Gastrocnemius medialis (tissue), 4 donors: ENCODE measurements around the gene VASN.

Source experiments
- POLR2A ChIP-seq, 2 donors: fragments of 450-650 bp; IDR thresholded peaks; one replicate each; pipeline ENCODE4 v1.6.1; 2017; ENCODE audit warnings: antibody characterized with exemption in 2 of 2, mild to moderate bottlenecking in 2 of 2, moderate library complexity in 2 of 2
- TF ChIP-seq, protein P1 (sequence below), 5 experiments: fragments of 450-650 bp in 3 of 5; fragments of 200-600 bp in 2 of 5; sonication (generic) in 2 of 5; IDR thresholded peaks in 4 of 5; conservative IDR thresholded peaks in 1 of 5; 1 replicate in 4 of 5; 2 replicates in 1 of 5; pipeline ENCODE4 v1.5.1; 2016 to 2019; ENCODE audit warnings: antibody characterized with exemption in 5 of 5, mild to moderate bottlenecking in 3 of 5, moderate library complexity in 3 of 5

DNA sequence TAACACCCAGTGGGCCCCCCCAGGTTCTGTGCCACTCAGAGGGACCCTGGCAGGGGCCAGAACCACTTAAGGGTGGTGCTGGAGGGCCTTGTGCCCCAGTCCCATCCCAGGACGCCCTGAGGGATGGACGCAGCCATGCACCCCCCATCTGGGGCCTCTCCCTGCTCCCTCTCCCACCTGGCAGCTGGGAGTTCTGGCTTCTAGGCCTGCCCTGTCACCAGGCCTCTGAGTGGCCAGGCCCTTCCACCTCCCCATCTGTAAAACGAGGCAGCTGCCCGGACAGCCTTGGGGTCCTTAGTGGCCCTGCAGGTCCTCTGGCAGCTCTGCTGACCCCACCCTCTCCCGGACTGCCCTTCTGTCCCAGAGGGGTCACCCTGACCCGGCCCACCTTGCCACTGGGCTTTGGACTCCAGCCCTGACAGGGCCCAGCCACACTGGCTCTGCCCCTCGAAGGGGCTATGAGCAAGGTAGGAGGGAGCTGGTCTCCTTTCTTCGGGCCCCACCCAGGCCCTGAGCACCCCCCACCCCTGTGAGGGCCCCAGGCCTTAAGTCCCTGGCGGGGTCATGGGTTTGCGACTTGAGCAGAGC is 32.8 kb upstream of the VASN start:
- TF ChIP-seq, protein P1, sequence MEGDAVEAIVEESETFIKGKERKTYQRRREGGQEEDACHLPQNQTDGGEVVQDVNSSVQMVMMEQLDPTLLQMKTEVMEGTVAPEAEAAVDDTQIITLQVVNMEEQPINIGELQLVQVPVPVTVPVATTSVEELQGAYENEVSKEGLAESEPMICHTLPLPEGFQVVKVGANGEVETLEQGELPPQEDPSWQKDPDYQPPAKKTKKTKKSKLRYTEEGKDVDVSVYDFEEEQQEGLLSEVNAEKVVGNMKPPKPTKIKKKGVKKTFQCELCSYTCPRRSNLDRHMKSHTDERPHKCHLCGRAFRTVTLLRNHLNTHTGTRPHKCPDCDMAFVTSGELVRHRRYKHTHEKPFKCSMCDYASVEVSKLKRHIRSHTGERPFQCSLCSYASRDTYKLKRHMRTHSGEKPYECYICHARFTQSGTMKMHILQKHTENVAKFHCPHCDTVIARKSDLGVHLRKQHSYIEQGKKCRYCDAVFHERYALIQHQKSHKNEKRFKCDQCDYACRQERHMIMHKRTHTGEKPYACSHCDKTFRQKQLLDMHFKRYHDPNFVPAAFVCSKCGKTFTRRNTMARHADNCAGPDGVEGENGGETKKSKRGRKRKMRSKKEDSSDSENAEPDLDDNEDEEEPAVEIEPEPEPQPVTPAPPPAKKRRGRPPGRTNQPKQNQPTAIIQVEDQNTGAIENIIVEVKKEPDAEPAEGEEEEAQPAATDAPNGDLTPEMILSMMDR (IDR thresholded peaks at IDR 0.05 in 4 of 5, conservative IDR thresholded peaks at IDR 0.05 in 1 of 5): no peak
- no peak for TF ChIP-seq POLR2A (IDR thresholded peaks at IDR 0.05)
